TTC549 (cell line): ENCODE data around the gene CAPRIN1.
A peak's percentile ranks its signal among the peaks of the same experiment; 100 is the strongest.

Source experiments
- FAIRE-seq: peaks from 2 replicates; lab custom pipeline; 2012; peaks lifted over from hg19 to GRCh38; lab: Jason Lieb, UNC

The CAPRIN1 gene

GRCh38 chr11:34051349-34052035, at the start of gene CAPRIN1:
Gene CAPRIN1 (plus strand): TSS chr11:34051731. CDS start chr11:34052421, 690 bp downstream.
- no peak for FAIRE-seq

DNA sequence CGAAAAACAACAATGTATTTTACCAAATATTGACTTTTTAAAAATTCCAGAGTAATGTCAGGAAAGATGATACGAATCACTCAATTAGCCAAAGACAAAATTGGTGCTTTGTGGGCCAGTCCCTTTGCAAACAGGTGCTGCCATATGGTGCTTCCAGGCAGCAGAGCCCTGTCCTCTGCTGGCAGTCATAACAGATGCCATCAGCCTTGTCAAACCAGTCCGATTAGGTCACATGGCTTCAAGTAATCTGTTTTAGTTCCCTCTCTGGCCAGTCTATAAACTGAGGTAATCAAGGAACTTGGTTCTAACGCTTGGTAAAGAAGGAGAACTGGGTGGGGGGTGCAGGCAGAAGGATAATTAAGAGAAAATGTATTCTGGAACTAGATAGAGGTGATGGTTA, 49.1 kb upstream of the CAPRIN1 start:
- FAIRE-seq = no peak

GRCh38 chr11:34004236-34004635, 47.3 kb upstream of the CAPRIN1 start:
- FAIRE-seq = no peak

DNA sequence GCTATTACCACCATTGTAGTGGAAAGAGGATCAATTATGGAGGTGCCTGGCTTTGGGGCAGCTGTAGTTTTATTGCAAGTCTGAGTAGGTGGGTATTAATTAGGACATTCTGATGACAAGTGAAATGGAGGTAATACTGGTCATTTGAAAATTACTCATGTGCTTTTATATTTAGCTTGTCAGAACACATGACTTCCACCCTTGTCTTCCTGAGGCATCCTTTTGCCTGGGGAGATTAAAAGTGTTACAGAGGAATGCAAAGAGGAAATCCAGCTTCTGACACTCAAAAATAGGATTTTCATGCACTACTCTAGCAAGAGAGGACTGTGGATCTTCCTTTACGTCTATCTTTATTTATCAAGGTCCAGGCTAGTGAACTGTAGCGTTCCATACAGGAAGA, 44.7 kb upstream of the CAPRIN1 start:
- FAIRE-seq = no peak

DNA sequence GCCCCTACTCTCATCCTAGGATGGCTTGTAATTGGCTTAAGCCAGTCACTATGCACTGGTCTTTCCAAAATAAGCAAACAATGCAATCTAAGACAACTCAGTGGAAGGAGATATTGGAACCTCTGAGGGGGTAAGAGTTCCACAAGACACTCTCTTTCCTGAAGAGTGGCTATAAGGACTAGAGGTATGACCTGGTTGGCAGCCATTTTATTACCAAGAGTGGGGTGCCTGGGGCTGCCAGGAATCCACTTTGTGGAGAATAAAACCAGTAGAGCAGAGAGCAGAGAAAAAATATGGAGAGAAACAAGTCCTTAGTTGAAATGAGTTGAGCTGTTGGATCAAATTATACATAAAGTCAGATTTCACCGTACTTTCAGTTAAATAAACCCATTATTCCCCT, 38.8 kb upstream of the CAPRIN1 start:
- FAIRE-seq = no peak

- no peak for FAIRE-seq
Measured at GRCh38 chr11:34013898-34014571, 37.5 kb upstream of the CAPRIN1 start.

- FAIRE-seq = no peak
Measured at GRCh38 chr11:34021977-34022735, 29.4 kb upstream of the CAPRIN1 start.

DNA sequence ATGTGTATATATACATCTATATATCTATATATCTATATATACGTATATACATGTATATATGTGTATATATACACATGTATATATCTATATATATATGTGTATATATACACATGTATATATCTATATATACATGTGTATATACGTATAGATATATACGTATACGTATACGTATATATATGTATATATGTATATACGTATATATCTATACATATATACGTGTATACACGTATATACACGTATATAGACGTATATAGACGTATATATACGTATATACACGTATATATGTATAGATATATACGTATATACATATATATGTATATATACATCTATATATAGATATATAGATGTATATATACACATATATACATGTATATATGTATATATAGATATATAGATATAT, 25.1 kb upstream of the CAPRIN1 start:
- peak; percentile 87 for FAIRE-seq

GRCh38 chr11:34027516-34028408, 23.8 kb upstream of the CAPRIN1 start:
- no peak for FAIRE-seq

GRCh38 chr11:34028425-34028824, 23.1 kb upstream of the CAPRIN1 start:
- FAIRE-seq = no peak

DNA sequence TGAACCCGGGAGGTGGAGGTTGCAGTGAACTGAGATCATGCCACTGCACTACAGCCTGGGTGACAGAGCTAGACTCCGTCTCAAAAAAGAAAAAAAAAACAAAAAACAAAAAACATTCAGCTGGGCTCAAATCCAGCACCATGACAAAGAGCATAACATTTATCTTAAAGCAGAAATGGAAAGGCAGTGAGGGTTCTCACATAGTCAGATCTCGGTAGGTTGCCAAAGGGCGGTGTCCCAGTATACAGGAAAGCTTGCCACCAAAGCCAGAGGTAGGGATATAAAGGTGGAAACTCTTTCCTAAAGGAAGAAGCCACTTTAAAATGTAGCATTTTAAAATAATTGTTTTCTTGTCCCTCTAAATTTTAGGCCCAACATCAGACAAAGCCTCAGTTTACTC, 22.4 kb upstream of the CAPRIN1 start:
- FAIRE-seq = no peak

GRCh38 chr11:34030382-34030781, 21.1 kb upstream of the CAPRIN1 start:
- no peak for FAIRE-seq

DNA sequence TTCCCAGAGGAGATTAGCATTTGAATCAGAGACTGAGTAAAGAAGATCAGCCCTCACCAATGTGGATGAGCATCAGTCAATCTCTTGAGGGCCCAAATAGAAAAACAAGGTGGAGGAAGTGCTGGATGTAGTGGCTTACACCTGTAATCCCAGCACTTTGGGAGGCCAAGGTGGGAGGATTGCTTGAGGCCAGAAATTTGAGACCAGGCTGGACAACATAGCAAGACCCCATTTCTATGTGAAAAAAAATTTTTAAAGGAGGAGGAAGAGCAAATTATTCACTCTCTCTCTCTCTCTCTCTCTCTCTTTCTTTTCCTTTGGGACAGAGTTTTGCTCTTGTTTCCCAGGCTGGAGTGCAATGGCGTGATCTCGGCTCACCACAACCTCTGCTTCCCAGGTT, 18.1 kb upstream of the CAPRIN1 start:
- FAIRE-seq = no peak

- no peak for FAIRE-seq
Measured at GRCh38 chr11:34034053-34034452, 17.5 kb upstream of the CAPRIN1 start.

GRCh38 chr11:34036456-34036855, 15.1 kb upstream of the CAPRIN1 start:
- no peak for FAIRE-seq

- FAIRE-seq = no peak
Measured at GRCh38 chr11:34037016-34037415, 14.5 kb upstream of the CAPRIN1 start.

DNA sequence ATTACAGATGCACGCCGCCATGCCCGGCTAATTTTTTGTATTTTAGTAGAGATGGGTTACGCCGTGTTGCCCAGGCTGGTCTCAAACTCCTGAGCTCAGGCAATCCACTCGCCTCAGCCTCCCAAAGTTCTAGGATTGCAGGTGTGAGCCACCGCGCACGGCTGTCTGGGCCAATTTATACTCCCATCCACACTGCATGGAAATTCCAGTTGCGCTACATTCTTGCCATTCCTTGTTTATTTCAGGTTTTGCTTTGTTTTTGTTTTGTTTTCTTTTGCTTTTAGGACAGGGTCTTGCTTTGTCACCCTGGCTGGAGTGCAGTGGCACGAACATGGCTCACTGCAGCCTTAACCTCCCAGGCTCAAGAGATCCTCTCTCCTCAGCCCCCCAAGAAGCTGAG, 11.0 kb upstream of the CAPRIN1 start:
- no peak for FAIRE-seq

DNA sequence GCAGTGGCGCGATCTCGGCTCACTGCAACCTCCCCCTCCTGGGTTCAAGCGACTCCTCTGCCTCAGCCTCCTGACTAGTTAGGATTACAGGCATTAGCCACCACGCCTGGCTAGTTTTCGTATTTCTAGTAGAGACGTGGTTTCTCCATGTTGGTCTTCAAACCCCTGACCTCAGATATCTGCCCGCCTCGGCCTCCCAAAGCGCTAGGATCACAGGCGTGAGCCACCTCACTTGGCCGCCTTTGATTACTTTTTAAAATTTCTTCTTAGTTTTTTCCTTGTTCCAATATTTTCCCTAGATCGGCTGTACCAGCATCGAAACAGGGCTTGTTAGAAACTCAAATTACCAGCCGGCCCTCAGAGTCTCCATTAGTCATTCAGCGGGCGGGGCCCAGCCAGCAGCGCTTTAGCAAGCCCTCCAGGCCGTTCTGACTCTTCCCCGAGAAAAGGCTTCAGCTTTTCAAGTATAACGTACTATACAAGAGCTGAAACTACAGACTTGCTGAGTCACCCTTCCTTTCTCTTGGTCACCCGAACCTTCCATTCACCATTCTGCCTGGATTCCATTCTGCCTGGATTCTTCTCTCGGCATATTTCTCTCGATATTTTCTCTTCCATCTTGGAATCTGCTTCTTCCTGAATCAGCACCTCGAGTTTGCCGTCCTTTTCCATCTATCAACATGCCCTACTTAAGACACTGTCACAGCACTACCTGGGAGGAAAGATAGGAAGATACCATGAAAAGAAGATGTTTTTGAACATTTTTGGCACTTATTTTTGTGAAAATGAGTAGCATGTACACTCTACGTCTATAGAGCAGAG, 6.7 kb upstream of the CAPRIN1 start:
- no peak for FAIRE-seq

DNA sequence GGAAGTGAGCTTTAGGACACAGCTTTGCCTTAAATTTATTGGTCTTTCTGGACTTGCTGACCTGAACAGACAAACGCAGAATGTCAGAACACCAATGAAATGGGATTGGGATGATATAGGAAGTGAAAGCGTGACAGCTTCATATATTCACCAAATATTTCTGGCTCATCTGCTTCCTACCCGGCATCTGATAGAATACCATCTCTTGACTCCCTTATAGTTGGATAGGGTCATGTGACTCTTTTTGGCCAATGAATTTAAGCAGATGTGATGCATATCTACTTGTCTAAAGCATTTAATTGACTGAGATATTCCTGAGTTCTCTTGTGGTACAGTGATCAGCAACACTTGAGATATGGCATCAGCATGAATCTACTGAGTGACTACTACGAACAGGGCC, 2.5 kb upstream of the CAPRIN1 start:
- FAIRE-seq = no peak

GRCh38 chr11:34050581-34051348, 766 bp upstream of the CAPRIN1 start:
- no peak for FAIRE-seq
